ENCODE data around the gene POMGNT1. TPM values are rescaled to one million over a fixed set of nuclear protein-coding genes. Genes with fewer than 3 reads are reported as not detected.
A peak's percentile ranks its signal among the peaks of the same experiment; 100 is the strongest.
"Not testable (repeated sequence)": the region's sequence is repeated elsewhere in the genome, so short reads cannot be mapped to it uniquely, and the experiment has no call there.

The POMGNT1 gene
- total and polyA plus RNA-seq, 7 donors: 63.1 to 100 (median 81.1) TPM

DNA sequence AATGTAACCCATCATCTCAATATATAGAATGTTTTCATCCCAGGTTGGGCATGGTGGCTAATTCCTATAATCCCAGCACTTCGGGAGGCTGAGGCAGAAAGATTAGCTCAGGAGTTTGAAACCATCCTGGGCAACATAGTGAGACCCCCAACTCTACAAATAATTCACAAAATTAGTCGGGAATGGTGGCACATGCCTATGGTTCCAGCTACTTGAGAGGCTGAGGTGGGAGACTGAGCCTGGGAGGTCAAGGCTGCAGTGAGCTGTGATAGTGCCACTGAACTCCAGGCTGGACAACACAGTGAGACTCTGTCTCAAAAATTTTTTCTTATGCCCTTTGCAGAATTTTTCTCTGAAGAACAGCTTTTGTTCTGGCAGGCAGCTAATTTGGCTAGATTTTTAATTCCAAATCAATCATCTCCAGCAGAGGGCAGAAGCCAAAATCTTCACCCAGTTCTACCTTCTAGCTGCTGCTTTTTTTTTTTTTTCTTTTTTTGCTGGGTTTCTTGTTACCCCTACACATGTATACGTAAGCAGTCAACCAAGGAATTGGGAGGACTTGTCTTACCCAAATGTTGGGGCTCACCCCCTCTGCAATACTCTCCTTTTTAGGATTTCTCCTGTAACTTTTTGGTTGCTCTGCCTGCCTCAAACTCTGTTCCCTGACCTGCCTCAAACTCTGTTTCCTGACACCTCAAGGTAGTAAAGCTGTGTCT is 46.6 kb upstream of the POMGNT1 start:
- DNase-seq (no peak), ATAC-seq (no peak)
- H3K27ac ChIP-seq: no peak overlapping the region
- H3K4me3 ChIP-seq: no peak overlapping the region
- H3K4me1 ChIP-seq: no peaks in the 10 kb centered on the region
- TF ChIP-seq, protein P1, sequence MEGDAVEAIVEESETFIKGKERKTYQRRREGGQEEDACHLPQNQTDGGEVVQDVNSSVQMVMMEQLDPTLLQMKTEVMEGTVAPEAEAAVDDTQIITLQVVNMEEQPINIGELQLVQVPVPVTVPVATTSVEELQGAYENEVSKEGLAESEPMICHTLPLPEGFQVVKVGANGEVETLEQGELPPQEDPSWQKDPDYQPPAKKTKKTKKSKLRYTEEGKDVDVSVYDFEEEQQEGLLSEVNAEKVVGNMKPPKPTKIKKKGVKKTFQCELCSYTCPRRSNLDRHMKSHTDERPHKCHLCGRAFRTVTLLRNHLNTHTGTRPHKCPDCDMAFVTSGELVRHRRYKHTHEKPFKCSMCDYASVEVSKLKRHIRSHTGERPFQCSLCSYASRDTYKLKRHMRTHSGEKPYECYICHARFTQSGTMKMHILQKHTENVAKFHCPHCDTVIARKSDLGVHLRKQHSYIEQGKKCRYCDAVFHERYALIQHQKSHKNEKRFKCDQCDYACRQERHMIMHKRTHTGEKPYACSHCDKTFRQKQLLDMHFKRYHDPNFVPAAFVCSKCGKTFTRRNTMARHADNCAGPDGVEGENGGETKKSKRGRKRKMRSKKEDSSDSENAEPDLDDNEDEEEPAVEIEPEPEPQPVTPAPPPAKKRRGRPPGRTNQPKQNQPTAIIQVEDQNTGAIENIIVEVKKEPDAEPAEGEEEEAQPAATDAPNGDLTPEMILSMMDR (IDR thresholded peaks at IDR 0.05): peak; percentile 24
- WGBS, 3 donors: 49 to 61% (median 50%) methylated on average over 3 of the region's 3 CpGs
- intact Hi-C loops (cut with DNase I): loop anchor here in 1 of 2 donors (10.0 kb wide), 1 partner anchor 110 kb away; no protein-coding TSS in a partner anchor
- no peaks in the 10 kb centered on the region for H3K9me3 ChIP-seq
- no peaks in the 10 kb centered on the region for H3K36me3 ChIP-seq (ENCODE audit: insufficient read depth in 1 of 2, low read depth in 1 of 2)
- H3K27me3 ChIP-seq (ENCODE audit: insufficient read depth in 3 of 3, low read length in 2 of 3): no peaks in the 10 kb centered on the region

- WGBS, 3 donors: 85 to 88% (median 87%) methylated on average over 3 of the region's 3 CpGs
- H3K4me3 ChIP-seq; H3K36me3 ChIP-seq (ENCODE audit: insufficient read depth in 1 of 2, low read depth in 1 of 2); ATAC-seq; H3K4me1 ChIP-seq; H3K9me3 ChIP-seq; H3K27ac ChIP-seq; H3K27me3 ChIP-seq (ENCODE audit: insufficient read depth in 3 of 3, low read length in 2 of 3); DNase-seq: not testable (repeated sequence)
- intact Hi-C loops (cut with DNase I): loop anchor here in 1 of 2 donors (10.0 kb wide), 1 partner anchor 111 kb away; no protein-coding TSS in a partner anchor
Measured at GRCh38 chr1:46243831-46244230, 45.6 kb upstream of the POMGNT1 start.

DNA sequence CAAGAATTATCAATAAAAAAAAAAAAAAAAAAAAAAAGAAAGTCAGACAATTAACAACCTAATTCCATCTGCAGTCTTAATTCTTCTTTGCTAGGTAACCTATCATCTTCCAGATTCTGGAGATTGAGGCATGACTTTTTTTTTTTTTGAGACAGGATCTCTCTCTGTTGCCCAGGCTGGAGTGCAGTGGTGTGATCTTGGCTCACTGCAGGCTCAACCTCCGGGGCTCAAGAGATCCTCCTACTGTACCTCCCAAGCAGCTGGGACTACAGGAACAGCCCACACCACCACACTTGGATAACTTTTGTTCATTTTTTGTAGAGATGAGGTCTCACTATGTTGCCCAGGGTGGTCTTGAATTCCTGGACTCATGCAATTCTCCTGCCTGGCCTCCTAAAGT is 44.7 kb upstream of the POMGNT1 start:
- Histone ChIP-seq H3K27ac (no peak overlapping the region), H3K36me3 (ENCODE audit: insufficient read depth in 1 of 2, low read depth in 1 of 2) (no peaks in the 10 kb centered on the region), H3K4me1 (no peaks in the 10 kb centered on the region), H3K9me3 (no peaks in the 10 kb centered on the region), H3K27me3 (ENCODE audit: insufficient read depth in 3 of 3, low read length in 2 of 3) (no peaks in the 10 kb centered on the region), H3K4me3 (no peak overlapping the region)
- ATAC-seq (no peak), DNase-seq (no peak)
- intact Hi-C loops (cut with DNase I): loop anchor here in 1 of 2 donors (10.0 kb wide), 1 partner anchor 112 kb away; no protein-coding TSS in a partner anchor
- 31 to 47% (median 38%) methylated on average over 1 of the region's 1 CpG for whole genome bisulfite sequencing, 3 donors
- TF ChIP-seq, protein P1 (IDR thresholded peaks at IDR 0.05): no peak

- intact Hi-C loops (cut with DNase I): loop anchor here in 1 of 2 donors (10.0 kb wide), 1 partner anchor 113 kb away; no protein-coding TSS in a partner anchor
- ATAC-seq; DNase-seq; H3K4me1 ChIP-seq; H3K4me3 ChIP-seq; H3K27me3 ChIP-seq (ENCODE audit: insufficient read depth in 3 of 3, low read length in 2 of 3); H3K9me3 ChIP-seq; H3K27ac ChIP-seq; H3K36me3 ChIP-seq (ENCODE audit: insufficient read depth in 1 of 2, low read depth in 1 of 2): not testable (repeated sequence)
- WGBS, 3 donors: 89 to 91% (median 89%) methylated on average over 5 to 12 of the region's 38 CpGs
Measured at GRCh38 chr1:46241733-46242132, 43.5 kb upstream of the POMGNT1 start.

- DNase-seq; H3K4me3 ChIP-seq; H3K4me1 ChIP-seq; H3K9me3 ChIP-seq; ATAC-seq; H3K36me3 ChIP-seq (ENCODE audit: insufficient read depth in 1 of 2, low read depth in 1 of 2); intact Hi-C loops (cut with DNase I); H3K27ac ChIP-seq; H3K27me3 ChIP-seq (ENCODE audit: insufficient read depth in 3 of 3, low read length in 2 of 3): not testable (repeated sequence)
- 58 to 87% (median 72%) methylated on average over 1 of the region's 1 CpG for WGBS, 3 donors
Measured at GRCh38 chr1:46238865-46239264, 40.6 kb upstream of the POMGNT1 start.

DNA sequence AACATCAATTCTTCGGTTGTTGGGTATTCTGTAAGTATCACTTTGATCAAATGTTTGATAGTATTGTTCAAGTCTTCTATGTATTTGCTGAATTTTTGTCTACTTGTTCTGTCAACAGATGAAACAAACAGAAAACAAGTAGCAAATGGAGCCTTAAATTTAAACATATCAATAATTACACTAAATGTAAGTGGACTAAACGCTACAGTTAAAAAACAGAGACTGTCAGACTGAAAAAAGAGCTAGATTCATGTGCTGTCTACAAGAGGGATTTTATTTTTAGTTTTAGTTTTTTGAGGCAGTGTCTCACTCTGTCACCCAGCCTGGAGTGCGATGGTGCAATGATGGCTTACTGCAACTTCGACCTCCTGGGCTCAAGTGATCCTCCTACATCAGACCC is 38.6 kb upstream of the POMGNT1 start:
- no peak overlapping the region for H3K4me3 ChIP-seq
- no peak for DNase-seq
- TF ChIP-seq, protein P1 (IDR thresholded peaks at IDR 0.05): no peak
- no peaks in the 10 kb centered on the region for H3K4me1 ChIP-seq
- no peaks in the 10 kb centered on the region for H3K9me3 ChIP-seq
- H3K36me3 ChIP-seq (ENCODE audit: insufficient read depth in 1 of 2, low read depth in 1 of 2): no peaks in the 10 kb centered on the region
- ATAC-seq: no peak
- H3K27ac ChIP-seq: no peak overlapping the region
- intact Hi-C loops (cut with DNase I): no loop called here
- 88 to 94% (median 91%) methylated on average over 4 of the region's 4 CpGs for WGBS, 3 donors
- H3K27me3 ChIP-seq (ENCODE audit: insufficient read depth in 3 of 3, low read length in 2 of 3): no peaks in the 10 kb centered on the region

DNA sequence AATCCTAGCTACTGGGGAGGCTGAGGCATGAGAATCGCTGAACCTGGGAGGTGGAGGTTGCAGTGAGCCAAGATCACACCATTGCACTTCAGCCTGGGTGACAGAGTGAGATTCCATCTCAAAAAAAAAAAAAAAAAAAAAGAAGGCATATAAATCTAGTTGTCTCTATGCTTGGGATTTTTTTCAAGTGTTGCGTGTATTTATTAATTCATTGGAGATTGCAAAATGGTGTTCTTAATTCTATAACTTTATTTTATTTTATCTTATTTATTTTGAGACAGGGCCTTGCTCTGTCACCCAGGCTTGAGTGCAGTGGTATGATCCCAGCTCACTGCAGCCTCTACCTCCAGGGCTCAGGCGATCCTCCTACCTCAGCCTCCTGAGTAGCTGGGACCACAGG is 33.0 kb upstream of the POMGNT1 start:
- H3K4me3 ChIP-seq; H3K9me3 ChIP-seq; ATAC-seq; DNase-seq; H3K27me3 ChIP-seq (ENCODE audit: insufficient read depth in 3 of 3, low read length in 2 of 3); H3K27ac ChIP-seq; intact Hi-C loops (cut with DNase I); H3K4me1 ChIP-seq; H3K36me3 ChIP-seq (ENCODE audit: insufficient read depth in 1 of 2, low read depth in 1 of 2): not testable (repeated sequence)
- 90 to 96% (median 93%) methylated on average over 3 of the region's 3 CpGs for WGBS, 3 donors
